GM18868 (cell line): Measurements from ENCODE around the gene SLC7A1.

Experiments used
- ATAC-seq: cut with Tn5 transposase; IDR thresholded peaks from one replicate; pipeline ENCODE4 v1.9.1; 2021; ENCODE audit warnings: mild to moderate bottlenecking, moderate library complexity; ENCODE audit not compliant: unreplicated experiment

The SLC7A1 gene

DNA sequence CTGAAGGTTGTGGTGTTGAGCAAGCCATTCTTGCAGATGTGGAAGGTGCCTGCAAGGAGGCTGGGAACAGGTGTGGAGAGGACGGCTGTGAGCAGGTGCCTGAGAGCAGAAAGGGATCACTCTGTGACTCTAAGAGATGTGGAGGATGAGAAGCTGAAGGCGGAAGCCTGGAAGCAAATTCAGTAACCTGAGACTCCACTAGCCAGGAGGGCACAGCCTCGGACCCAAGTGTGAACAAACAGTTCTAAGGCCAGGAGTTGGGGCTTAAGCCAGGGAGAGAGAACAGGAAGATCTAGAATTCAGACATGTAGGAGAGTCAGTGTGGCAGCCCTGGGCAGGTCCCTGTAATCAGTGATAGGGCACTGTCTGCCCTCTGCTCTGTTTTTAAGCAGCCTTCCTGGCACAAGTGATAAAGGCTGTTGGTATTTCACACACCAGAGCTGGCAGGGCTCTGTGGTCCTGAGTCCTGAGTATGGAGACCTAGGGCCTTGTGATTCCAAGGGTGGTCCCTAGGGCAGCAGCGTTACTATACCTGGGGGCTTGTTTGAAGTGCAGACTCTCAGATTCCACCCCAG is 131.3 kb downstream of the SLC7A1 start:
- ATAC-seq, result no peak

DNA sequence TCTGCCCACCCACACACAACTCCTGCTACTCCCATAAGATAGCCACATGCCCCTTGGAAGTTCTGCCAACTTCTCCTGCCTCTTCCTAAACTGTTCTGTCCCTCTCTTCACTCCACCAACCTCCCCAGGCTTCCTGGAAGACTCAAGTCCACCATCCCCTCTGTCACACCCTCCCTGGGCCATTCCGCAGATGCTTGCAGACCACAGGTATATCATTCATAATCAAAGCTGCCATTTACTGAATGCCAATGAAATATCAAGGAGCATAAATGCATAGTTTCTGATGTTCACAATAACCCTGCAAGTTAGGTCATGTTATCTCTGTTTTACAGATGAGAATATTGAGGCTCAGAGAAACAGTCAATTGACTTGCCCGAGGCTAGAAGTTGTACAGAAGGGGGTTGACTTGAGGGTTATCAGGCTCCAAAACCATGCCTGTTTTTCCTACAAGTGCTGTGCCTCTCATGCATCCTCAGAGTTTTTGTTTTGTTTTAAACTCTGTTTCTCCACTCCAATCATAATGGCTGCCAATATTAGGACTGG is 135.6 kb downstream of the SLC7A1 start:
- no peak for ATAC-seq
